Chondrocyte (in vitro differentiated cells): Measurements from ENCODE around the gene ANK2. TPM values are rescaled to one million over a fixed set of nuclear protein-coding genes. Genes with fewer than 3 reads are reported as not detected.

ENCODE experiments used
- DNase-seq: peaks from one replicate; pipeline ENCODE4 v3.0.0; 2021; ENCODE audit warnings: mixed read lengths, low spot score
- H3K27ac Mint-ChIP-seq: one replicate; pipeline ENCODE4 v1.8.0; 2021; ENCODE audit warnings: mild to moderate bottlenecking, moderate library complexity, mixed read lengths; ENCODE audit not compliant: unreplicated experiment
- H3K27me3 Mint-ChIP-seq: 2 replicates; pipeline ENCODE4 v1.8.0; 2021; ENCODE audit warnings: low read depth, mixed read lengths
- H3K36me3 Mint-ChIP-seq: 2 replicates; pipeline ENCODE4 v1.8.0; 2021; ENCODE audit warnings: low read depth, mixed read lengths
- H3K4me1 Mint-ChIP-seq: 2 replicates; pipeline ENCODE4 v1.8.0; 2021; ENCODE audit warnings: low read depth, mild to moderate bottlenecking, mixed read lengths
- H3K4me3 Mint-ChIP-seq: one replicate; pipeline ENCODE4 v1.8.0; 2021; ENCODE audit warnings: mild to moderate bottlenecking, moderate library complexity, mixed read lengths; ENCODE audit not compliant: unreplicated experiment
- H3K9me3 Mint-ChIP-seq: 2 replicates; pipeline ENCODE4 v1.8.0; 2021; ENCODE audit warnings: low read depth, mixed read lengths
- total RNA-seq: library from RNA; stranded (reverse); gene quantifications from 3 replicates; pipeline ENCODE4 v1.2.1, GENCODE V29; 2021
- TF ChIP-seq, protein P1 (sequence below): fragments of 200-600 bp; sonication (generic); IDR thresholded peaks from 2 replicates; pipeline ENCODE4 v1.5.0; 2021; ENCODE audit warnings: antibody characterized with exemption, mild to moderate bottlenecking, moderate library complexity

The ANK2 gene
- total RNA-seq, 1 donor from 2014 or later = 71.2 TPM

DNA sequence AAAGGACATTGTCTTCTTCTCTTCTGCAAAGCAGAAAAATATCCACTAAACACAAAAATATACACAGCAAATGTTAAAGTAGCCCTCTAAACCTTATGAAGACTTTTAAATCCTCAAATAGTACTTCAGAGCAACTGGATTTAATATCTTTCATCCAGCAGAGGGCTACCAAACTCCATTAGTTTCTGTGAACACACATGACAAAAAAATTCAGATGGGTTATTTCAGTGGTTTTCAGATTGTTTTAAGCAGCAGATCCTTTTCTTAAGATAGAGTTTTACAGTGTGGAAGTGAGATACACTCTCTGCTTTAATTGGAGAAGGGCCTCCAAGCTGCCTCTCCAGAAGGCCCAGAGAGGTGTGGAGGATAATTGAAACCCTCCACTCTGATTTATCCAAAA is 56.7 kb downstream of the ANK2 start:
- Mint-ChIP-seq H3K36me3 (no peaks in the 10 kb centered on the region), H3K9me3 (no peaks in the 10 kb centered on the region)

GRCh38 chr4:113109106-113109718 is 59.8 kb downstream of the ANK2 start:
- Mint-ChIP-seq H3K36me3 (no peaks in the 10 kb centered on the region), H3K27me3 (no peaks in the 10 kb centered on the region), H3K9me3 (no peaks in the 10 kb centered on the region), H3K4me1 (peaks cover 7% of the 10 kb centered on the region), H3K4me3 (no peak overlapping the region), H3K27ac (no peak overlapping the region)
- DNase-seq = no peak
- TF ChIP-seq, protein P1, sequence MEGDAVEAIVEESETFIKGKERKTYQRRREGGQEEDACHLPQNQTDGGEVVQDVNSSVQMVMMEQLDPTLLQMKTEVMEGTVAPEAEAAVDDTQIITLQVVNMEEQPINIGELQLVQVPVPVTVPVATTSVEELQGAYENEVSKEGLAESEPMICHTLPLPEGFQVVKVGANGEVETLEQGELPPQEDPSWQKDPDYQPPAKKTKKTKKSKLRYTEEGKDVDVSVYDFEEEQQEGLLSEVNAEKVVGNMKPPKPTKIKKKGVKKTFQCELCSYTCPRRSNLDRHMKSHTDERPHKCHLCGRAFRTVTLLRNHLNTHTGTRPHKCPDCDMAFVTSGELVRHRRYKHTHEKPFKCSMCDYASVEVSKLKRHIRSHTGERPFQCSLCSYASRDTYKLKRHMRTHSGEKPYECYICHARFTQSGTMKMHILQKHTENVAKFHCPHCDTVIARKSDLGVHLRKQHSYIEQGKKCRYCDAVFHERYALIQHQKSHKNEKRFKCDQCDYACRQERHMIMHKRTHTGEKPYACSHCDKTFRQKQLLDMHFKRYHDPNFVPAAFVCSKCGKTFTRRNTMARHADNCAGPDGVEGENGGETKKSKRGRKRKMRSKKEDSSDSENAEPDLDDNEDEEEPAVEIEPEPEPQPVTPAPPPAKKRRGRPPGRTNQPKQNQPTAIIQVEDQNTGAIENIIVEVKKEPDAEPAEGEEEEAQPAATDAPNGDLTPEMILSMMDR = no peak

More for the DNA sequence above, 56.7 kb downstream of the ANK2 start:
- no peak overlapping the region for H3K4me3 Mint-ChIP-seq
- TF ChIP-seq, protein P1 = peak; percentile 86
- H3K27ac Mint-ChIP-seq = no peak overlapping the region
- no peak for DNase-seq
- no peaks in the 10 kb centered on the region for H3K27me3 Mint-ChIP-seq
- peaks cover 15% of the 10 kb centered on the region for H3K4me1 Mint-ChIP-seq

- Mint-ChIP-seq H3K4me1 (no peaks in the 10 kb centered on the region), H3K4me3 (no peak overlapping the region), H3K27me3 (no peaks in the 10 kb centered on the region), H3K36me3 (peaks cover 2% of the 10 kb centered on the region), H3K27ac (no peak overlapping the region), H3K9me3 (no peaks in the 10 kb centered on the region)
- TF ChIP-seq, protein P1 = no peak
- no peak for DNase-seq
These were observed 63.0 kb downstream of the ANK2 start for GRCh38 chr4:113112338-113112978.

- Mint-ChIP-seq H3K4me1 (no peaks in the 10 kb centered on the region), H3K9me3 (no peaks in the 10 kb centered on the region)
These were observed 63.7 kb downstream of the ANK2 start for GRCh38 chr4:113113151-113113550.

DNA sequence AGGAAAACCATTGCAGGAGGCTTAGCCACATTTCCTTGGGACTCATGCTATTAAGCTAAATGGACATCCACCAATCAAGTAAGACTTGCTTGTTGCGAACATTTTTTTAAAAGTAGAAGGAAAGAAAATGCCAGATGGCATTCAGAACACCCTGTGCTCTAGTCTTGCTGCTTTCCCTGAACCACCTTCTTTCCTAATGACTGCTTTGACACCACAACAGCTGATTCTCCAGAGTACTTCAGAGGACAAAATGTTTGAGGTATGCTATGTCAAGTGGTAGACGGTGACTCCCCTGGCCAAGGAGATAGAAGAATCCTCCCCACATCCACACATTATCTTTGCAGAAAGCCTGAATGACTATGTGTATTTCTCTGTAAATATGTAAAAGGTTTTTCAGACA is 65.4 kb downstream of the ANK2 start:
- Mint-ChIP-seq H3K27me3 (no peaks in the 10 kb centered on the region), H3K27ac (no peak overlapping the region), H3K4me1 (no peaks in the 10 kb centered on the region), H3K4me3 (no peak overlapping the region), H3K9me3 (no peaks in the 10 kb centered on the region), H3K36me3 (peaks cover 2% of the 10 kb centered on the region)
- TF ChIP-seq, protein P1 = no peak
- DNase-seq = no peak

More at GRCh38 chr4:113113151-113113550, 63.7 kb downstream of the ANK2 start:
- no peak overlapping the region for H3K4me3 Mint-ChIP-seq
- H3K27ac Mint-ChIP-seq = no peak overlapping the region
- H3K27me3 Mint-ChIP-seq = no peaks in the 10 kb centered on the region
- peaks cover 2% of the 10 kb centered on the region for H3K36me3 Mint-ChIP-seq
- DNase-seq = no peak
- TF ChIP-seq, protein P1 = no peak
